ENCODE results near the gene TMEM192.
"Not testable (repeated sequence)": the region's sequence is repeated elsewhere in the genome, so short reads cannot be mapped to it uniquely, and the experiment has no call there.

The TMEM192 gene

DNA sequence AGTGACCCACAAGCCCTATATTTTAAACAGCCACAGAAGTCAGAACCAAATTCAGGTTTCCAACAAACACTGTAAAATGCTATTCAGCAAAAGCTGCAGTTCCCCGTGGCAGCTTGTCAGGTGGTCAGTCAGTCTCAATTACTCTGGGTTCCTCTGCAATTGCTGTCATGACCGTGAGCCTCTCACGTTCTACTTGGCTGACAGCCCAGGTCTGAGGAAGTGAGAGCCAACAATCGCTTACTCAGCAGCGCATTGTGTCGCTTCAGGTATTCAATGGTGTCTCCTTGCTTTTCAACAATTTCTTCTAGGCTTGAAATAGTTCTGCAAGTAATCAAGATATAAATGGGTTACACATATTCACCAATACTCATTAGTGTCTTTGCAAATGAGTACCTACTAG lies 33.2 kb downstream of the TMEM192 start:
- peaks cover 33% of the 10 kb centered on the region for H3K36me3 Mint-ChIP-seq (ENCODE audit: insufficient read depth)
- H3K4me3 Mint-ChIP-seq, result no peak overlapping the region

DNA sequence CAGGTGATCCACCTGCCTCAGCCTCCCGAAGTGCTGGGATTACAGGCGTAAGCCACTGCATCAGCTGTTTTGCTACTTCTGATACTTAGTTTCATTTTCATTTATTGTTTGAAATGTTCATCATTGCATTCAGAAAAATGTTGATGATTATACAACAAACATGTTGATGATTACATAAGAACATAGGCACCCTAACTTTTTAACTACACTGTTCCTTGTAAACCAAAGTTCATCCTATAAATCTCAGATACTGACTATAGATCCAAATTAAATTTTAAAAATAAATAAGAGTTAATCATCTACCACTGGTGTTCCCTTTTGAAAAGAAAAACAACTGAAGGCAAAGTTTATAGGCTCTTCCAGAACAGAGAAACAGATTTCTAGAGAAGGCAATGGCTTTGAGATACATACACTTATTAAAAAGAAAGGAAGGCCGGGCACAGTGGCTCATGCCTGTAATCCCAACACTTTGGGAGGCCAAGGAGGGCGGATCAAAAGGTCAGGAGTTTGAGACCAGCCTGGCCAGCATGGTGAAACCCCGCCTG lies 35.6 kb downstream of the TMEM192 start:
- no peaks in the 10 kb centered on the region for H3K27me3 Mint-ChIP-seq
- H3K4me1 Mint-ChIP-seq (ENCODE audit: low read depth in 2 of 2), result no peaks in the 10 kb centered on the region
- no peak overlapping the region for H3K4me3 Mint-ChIP-seq
- peaks cover 30% of the 10 kb centered on the region for H3K36me3 Mint-ChIP-seq (ENCODE audit: insufficient read depth)
- DNase-seq (no peak), ATAC-seq (replicated peaks) (no peak)
- H3K27ac Mint-ChIP-seq, result no peak overlapping the region
- no peaks in the 10 kb centered on the region for H3K9me3 Mint-ChIP-seq

More for the DNA sequence above, 33.2 kb downstream of the TMEM192 start:
- DNase-seq (no peak), ATAC-seq (replicated peaks) (no peak)
- no peak overlapping the region for H3K27ac Mint-ChIP-seq
- H3K4me1 Mint-ChIP-seq (ENCODE audit: low read depth in 2 of 2), result no peaks in the 10 kb centered on the region
- H3K9me3 Mint-ChIP-seq, result no peaks in the 10 kb centered on the region
- H3K27me3 Mint-ChIP-seq, result no peaks in the 10 kb centered on the region

- peaks cover 13% of the 10 kb centered on the region for H3K36me3 Mint-ChIP-seq (ENCODE audit: insufficient read depth)
- H3K27ac Mint-ChIP-seq; DNase-seq; H3K4me1 Mint-ChIP-seq (ENCODE audit: low read depth in 2 of 2); H3K27me3 Mint-ChIP-seq; ATAC-seq (replicated peaks); H3K9me3 Mint-ChIP-seq; H3K4me3 Mint-ChIP-seq: not testable (repeated sequence)
These were observed 39.3 kb downstream of the TMEM192 start for GRCh38 chr4:165073346-165073745.

- DNase-seq (no peak), ATAC-seq (replicated peaks) (no peak)
- peaks cover 5% of the 10 kb centered on the region for H3K36me3 Mint-ChIP-seq (ENCODE audit: insufficient read depth)
- H3K4me1 Mint-ChIP-seq (ENCODE audit: low read depth in 2 of 2), result no peaks in the 10 kb centered on the region
- no peak overlapping the region for H3K4me3 Mint-ChIP-seq
- no peaks in the 10 kb centered on the region for H3K9me3 Mint-ChIP-seq
- H3K27ac Mint-ChIP-seq, result no peak overlapping the region
- no peaks in the 10 kb centered on the region for H3K27me3 Mint-ChIP-seq
These were observed 42.1 kb downstream of the TMEM192 start for GRCh38 chr4:165070560-165070959.

DNA sequence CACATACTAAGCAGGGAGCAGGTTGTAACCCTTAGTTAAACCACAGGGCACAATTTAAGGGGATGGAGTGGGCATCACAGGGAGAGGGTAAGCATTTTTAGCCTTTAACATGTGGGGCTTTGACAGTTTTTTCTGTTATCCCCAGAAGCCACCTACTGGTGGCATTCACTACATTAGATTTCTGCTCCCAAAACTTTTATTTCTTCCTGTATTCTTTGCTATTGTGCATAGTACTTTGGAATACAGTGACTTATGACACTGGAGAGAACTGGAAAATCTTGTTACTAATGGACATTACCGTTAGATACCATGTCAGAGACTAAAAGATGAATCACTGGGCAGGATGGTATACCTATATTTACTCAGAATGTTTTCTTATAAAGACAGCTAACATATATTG lies 51.7 kb downstream of the TMEM192 start:
- no peak for ATAC-seq (replicated peaks)
- DNase-seq, result no peak
- no peaks in the 10 kb centered on the region for H3K27me3 Mint-ChIP-seq
- no peaks in the 10 kb centered on the region for H3K9me3 Mint-ChIP-seq
- H3K36me3 Mint-ChIP-seq (ENCODE audit: insufficient read depth), result no peaks in the 10 kb centered on the region
- no peak overlapping the region for H3K4me3 Mint-ChIP-seq
- no peaks in the 10 kb centered on the region for H3K4me1 Mint-ChIP-seq (ENCODE audit: low read depth in 2 of 2)
- H3K27ac Mint-ChIP-seq, result no peak overlapping the region

DNA sequence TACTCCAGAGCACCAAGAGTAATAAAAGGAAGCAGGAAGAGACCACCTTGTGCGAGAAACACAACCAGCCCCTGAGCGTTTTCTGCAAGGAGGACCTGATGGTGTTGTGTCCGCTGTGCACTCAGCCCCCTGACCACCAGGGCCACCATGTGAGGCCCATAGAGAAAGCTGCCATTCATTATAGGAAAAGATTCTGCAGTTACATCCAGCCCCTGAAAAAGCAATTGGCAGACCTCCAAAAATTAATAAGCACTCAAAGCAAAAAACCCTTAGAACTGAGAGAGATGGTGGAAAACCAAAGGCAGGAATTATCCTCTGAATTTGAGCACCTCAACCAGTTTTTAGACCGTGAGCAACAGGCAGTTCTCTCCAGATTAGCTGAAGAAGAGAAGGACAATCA lies 53.3 kb downstream of the TMEM192 start:
- Mint-ChIP-seq H3K4me1 (ENCODE audit: low read depth in 2 of 2) (no peaks in the 10 kb centered on the region), H3K9me3 (no peaks in the 10 kb centered on the region), H3K4me3 (no peak overlapping the region), H3K36me3 (ENCODE audit: insufficient read depth) (peaks cover under 1% of the 10 kb centered on the region), H3K27me3 (no peaks in the 10 kb centered on the region), H3K27ac (no peak overlapping the region)
- ATAC-seq (replicated peaks) (no peak), DNase-seq (no peak)

DNA sequence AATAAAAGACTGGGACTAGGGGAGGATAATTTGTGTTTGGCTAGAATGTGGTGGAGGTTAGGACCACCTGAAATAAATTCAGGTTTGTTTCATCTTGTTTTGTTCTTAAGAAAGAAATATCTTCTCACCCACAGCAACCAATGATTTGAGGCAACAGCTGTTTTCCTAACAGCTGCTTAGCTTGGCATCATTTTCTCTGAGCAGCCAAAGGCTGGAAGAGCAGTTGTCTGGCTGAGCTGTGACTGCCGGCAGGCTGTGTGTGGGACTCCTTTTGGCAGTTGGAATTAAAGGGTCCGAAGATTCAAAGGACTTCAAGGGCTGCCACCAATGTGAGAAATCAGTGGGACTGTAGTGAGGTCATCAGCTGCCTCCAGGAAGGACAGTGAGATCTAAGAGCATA lies 54.0 kb downstream of the TMEM192 start:
- H3K27ac Mint-ChIP-seq, result no peak overlapping the region
- no peak overlapping the region for H3K4me3 Mint-ChIP-seq
- ATAC-seq (replicated peaks) (no peak), DNase-seq (no peak)
- no peaks in the 10 kb centered on the region for H3K9me3 Mint-ChIP-seq
- H3K27me3 Mint-ChIP-seq, result no peaks in the 10 kb centered on the region
- H3K4me1 Mint-ChIP-seq (ENCODE audit: low read depth in 2 of 2), result no peaks in the 10 kb centered on the region
- H3K36me3 Mint-ChIP-seq (ENCODE audit: insufficient read depth), result peaks cover 3% of the 10 kb centered on the region

GRCh38 chr4:165055601-165056000 lies 57.1 kb downstream of the TMEM192 start:
- H3K27ac Mint-ChIP-seq, result no peak overlapping the region
- H3K4me3 Mint-ChIP-seq, result no peak overlapping the region
- DNase-seq (no peak), ATAC-seq (replicated peaks) (no peak)
- H3K9me3 Mint-ChIP-seq, result no peaks in the 10 kb centered on the region
- no peaks in the 10 kb centered on the region for H3K4me1 Mint-ChIP-seq (ENCODE audit: low read depth in 2 of 2)
- H3K36me3 Mint-ChIP-seq (ENCODE audit: insufficient read depth), result peaks cover 3% of the 10 kb centered on the region
- H3K27me3 Mint-ChIP-seq, result peaks cover 0 to 8% of the 10 kb centered on the region in 2 donors

DNA sequence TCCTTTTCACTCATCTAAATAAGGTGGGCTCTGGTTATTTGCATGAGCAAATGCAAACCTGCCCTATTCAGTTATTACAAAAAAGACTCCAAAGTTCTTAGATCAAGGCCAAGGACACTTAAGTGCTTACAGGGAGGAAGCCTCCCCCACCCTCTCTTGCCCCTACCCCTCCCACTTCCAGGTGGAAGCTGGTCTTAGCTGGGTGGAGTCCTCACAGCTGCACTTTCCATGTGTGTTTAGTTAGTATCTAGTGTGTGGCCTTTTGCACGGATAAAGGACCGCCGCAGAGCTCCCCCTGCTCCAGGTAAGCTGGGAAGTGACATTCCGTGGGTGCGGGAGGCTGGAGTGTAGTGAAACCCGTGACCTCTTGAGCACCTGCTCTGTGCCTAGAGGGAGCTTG lies 59.0 kb downstream of the TMEM192 start, which contains the start of gene TRIM75:
TRIM75 (plus strand) TSS at position 222 of the 400 bp plus-strand sequence. CDS start 5,282 bp downstream, outside the sequence.
- Mint-ChIP-seq H3K36me3 (ENCODE audit: insufficient read depth) (peaks cover 3% of the 10 kb centered on the region), H3K9me3 (no peaks in the 10 kb centered on the region), H3K27me3 (peaks cover 0 to 9% of the 10 kb centered on the region in 2 donors), H3K4me1 (ENCODE audit: low read depth in 2 of 2) (no peaks in the 10 kb centered on the region), H3K27ac (no peak within 1 kb of the TSS), H3K4me3 (no peak within 1 kb of the TSS)
- ATAC-seq (replicated peaks) (no peak), DNase-seq (no peak)

DNA sequence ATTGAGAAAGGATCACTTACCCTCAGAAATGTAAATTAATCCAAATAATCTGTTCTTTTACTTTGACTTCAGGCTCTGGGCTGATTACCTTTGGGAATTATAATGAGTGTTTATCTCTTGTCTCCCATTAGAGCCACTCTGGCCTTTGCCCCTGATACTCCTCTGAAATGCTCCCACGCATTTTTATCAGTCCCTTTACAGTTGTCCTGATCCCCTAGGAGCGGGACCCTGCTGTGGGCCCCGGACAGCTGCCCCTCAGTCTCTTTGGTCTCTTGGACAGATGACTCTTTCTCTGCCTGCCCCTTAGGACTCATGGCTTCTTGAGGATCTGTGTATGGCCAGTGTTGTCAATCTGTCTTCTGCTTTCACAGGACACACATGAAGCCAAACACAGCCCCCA lies 60.0 kb downstream of the TMEM192 start:
- Mint-ChIP-seq H3K4me3 (no peak overlapping the region), H3K9me3 (no peaks in the 10 kb centered on the region), H3K27me3 (peaks cover 0 to 19% of the 10 kb centered on the region in 2 donors), H3K36me3 (ENCODE audit: insufficient read depth) (peaks cover 3% of the 10 kb centered on the region), H3K4me1 (ENCODE audit: low read depth in 2 of 2) (no peaks in the 10 kb centered on the region), H3K27ac (no peak overlapping the region)
- no peak for DNase-seq
- ATAC-seq (replicated peaks), result no peak

DNA sequence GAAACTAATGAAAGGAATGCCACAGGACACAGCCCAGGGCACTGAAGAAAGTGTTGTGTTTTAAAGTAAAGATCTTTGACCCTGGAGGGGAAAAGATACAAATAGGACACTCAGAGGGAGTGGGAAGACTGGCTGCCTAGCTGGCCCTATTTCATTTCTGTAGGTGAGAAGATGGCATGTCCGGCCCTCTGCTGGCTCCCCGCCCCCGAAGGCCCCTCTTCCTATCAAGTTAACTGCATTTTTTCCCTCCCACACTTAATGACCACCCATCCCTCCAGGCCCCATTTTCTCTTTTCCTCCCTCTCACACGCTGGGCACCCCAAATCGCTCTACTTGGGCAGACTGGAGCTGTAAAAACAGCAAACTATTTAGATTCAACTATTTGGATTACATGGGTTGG lies 64.5 kb downstream of the TMEM192 start:
- H3K36me3 Mint-ChIP-seq (ENCODE audit: insufficient read depth), result no peaks in the 10 kb centered on the region
- H3K4me3 Mint-ChIP-seq, result no peak overlapping the region
- no peaks in the 10 kb centered on the region for H3K4me1 Mint-ChIP-seq (ENCODE audit: low read depth in 2 of 2)
- H3K27ac Mint-ChIP-seq, result no peak overlapping the region
- ATAC-seq (replicated peaks) (no peak), DNase-seq (no peak)
- no peaks in the 10 kb centered on the region for H3K9me3 Mint-ChIP-seq
- H3K27me3 Mint-ChIP-seq, result peaks cover 0 to 26% of the 10 kb centered on the region in 2 donors

DNA sequence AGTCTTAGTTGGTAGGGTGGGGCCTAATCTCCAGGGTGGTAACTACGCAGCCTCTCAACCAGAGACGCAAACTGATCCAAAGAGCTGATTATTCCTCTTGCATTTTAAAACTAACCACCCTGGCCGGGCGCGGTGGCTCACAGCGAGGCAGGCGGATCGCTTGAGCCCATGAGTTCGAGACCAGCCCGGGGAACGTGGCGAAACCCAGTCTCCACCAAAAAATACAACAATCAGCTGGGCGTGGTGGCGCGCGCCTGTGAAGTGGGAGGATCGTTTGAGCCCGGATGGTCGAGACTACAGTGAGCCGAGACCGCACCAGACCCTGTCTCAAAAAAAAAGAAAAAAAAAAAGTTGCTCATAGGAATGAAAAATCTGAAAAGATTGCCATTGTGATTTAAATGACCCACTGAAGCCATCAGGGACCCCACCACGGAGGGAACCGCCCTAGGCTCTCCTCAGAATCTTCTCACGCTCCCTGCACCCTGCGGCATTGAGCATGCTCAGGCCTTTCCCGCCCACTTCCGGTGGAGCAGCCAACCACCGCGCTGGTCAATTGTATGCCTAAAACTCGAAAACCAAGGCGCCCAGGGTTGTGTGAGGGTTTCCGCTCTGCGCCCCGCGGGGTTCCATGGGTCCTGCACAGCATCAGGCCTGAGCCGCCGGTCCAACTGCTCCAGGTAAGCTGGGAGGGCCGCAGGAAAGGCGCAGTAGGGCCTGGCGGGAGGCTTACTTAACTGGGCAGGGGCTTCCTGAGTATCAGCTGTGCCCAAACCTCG lies 81.0 kb downstream of the TMEM192 start, which contains the start of gene TRIM60:
TRIM60 (plus strand) TSS at position 564 of the 776 bp plus-strand sequence. CDS start 8,074 bp downstream, outside the sequence.
- H3K36me3 Mint-ChIP-seq (ENCODE audit: insufficient read depth), result no peaks in the 10 kb centered on the region
- H3K27ac Mint-ChIP-seq, result no peak within 1 kb of the TSS
- H3K27me3 Mint-ChIP-seq, result peaks cover 8 to 16% of the 10 kb centered on the region in 2 donors
- ATAC-seq (replicated peaks) (no peak), DNase-seq (no peak)
- H3K4me3 Mint-ChIP-seq, result no peak within 1 kb of the TSS
- H3K4me1 Mint-ChIP-seq (ENCODE audit: low read depth in 2 of 2), result no peaks in the 10 kb centered on the region
- H3K9me3 Mint-ChIP-seq, result no peaks in the 10 kb centered on the region

- no peaks in the 10 kb centered on the region for H3K4me1 Mint-ChIP-seq (ENCODE audit: low read depth in 2 of 2)
- no peak overlapping the region for H3K27ac Mint-ChIP-seq
- no peaks in the 10 kb centered on the region for H3K36me3 Mint-ChIP-seq (ENCODE audit: insufficient read depth)
- H3K9me3 Mint-ChIP-seq, result no peaks in the 10 kb centered on the region
- DNase-seq, result no peak
- H3K27me3 Mint-ChIP-seq, result peaks cover 13 to 21% of the 10 kb centered on the region in 2 donors
- H3K4me3 Mint-ChIP-seq, result no peak overlapping the region
- no peak for ATAC-seq (replicated peaks)
These were observed 84.8 kb downstream of the TMEM192 start for GRCh38 chr4:165027762-165028402.

DNA sequence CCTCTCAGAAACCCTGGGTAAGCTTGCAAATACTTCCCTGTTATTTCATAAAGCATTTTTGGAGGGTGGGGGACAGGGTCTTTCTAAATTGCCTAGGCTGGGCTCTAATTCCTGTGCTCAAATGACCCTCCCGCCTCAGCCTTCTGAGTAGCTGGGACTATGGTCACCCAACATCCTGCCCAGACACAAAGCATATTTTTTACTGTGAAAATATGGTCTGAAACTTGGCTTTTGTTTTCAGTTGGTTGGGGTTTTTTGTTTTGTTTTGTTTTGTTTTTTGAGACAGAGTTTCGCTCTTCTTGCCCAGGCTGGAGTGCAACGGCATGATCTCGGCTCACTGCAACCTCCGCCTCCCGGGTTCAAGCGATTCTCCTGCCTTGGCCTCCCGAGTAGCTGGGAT lies 86.9 kb downstream of the TMEM192 start:
- not testable (repeated sequence) for H3K36me3 Mint-ChIP-seq (ENCODE audit: insufficient read depth); H3K27ac Mint-ChIP-seq; H3K4me1 Mint-ChIP-seq (ENCODE audit: low read depth in 2 of 2); DNase-seq; H3K9me3 Mint-ChIP-seq; ATAC-seq (replicated peaks); H3K4me3 Mint-ChIP-seq
- H3K27me3 Mint-ChIP-seq, result peaks cover 13 to 21% of the 10 kb centered on the region in 2 donors

Measured in effector memory CD8-positive, alpha-beta T cell (primary cell).